H1 (cell line): ENCODE data around the gene OR14I1. TPM values are rescaled to one million over a fixed set of nuclear protein-coding genes. Genes with fewer than 3 reads are reported as not detected.

Experiments used
- CTCF ChIA-PET: fragments of 300-600 bp; sonication (Branson Sonifier 250); formaldehyde crosslinking; loops from one replicate; lab custom pipeline; 2021; ENCODE audit not compliant: partially characterized antibody; lab: Charles Lee
- POLR2A ChIA-PET: fragments of 300-600 bp; sonication (Branson Sonifier 250); formaldehyde crosslinking; loops from one replicate; lab custom pipeline; 2021; ENCODE audit warnings: inconsistent platforms; ENCODE audit not compliant: partially characterized antibody; lab: Charles Lee
- DNase-seq, 2 experiments: peaks; one replicate each; pipeline versions ENCODE4 v3.0.0 to v3.0.0-alpha.2; 2010 to 2022; ENCODE audit warnings: low spot score in 2 of 2, low read depth in 1 of 2, mixed read lengths in 1 of 2
- FAIRE-seq: peaks from 2 replicates; lab custom pipeline; 2011; peaks lifted over from hg19 to GRCh38; lab: Jason Lieb, UNC
- H2AFZ ChIP-seq: 2 replicates; pipeline ENCODE4 v1.8.1; 2012; ENCODE audit warnings: low read length, inconsistent platforms
- H2AK5ac ChIP-seq: 2 replicates; pipeline ENCODE4 v1.6.1; 2013; ENCODE audit warnings: low read depth, low read length
- H2BK120ac ChIP-seq: replicated peaks from 2 replicates; pipeline ENCODE3; 2013; ENCODE audit warnings: low read depth, low read length, inconsistent platforms
- H2BK12ac ChIP-seq: 2 replicates; pipeline ENCODE4 v1.6.1; 2013; ENCODE audit warnings: low read depth, low read length
- H2BK15ac ChIP-seq: 2 replicates; pipeline ENCODE4 v1.6.1; 2013; ENCODE audit warnings: low read length
- H2BK20ac ChIP-seq: 2 replicates; pipeline ENCODE4 v1.6.1; 2013; ENCODE audit warnings: low read length
- H2BK5ac ChIP-seq: 2 replicates; pipeline ENCODE4 v1.6.1; 2013; ENCODE audit warnings: low read depth, low read length
- H3K14ac ChIP-seq: 2 replicates; pipeline ENCODE4 v1.6.1; 2013; ENCODE audit warnings: inconsistent platforms; ENCODE audit not compliant: insufficient read length
- H3K18ac ChIP-seq: 2 replicates; pipeline ENCODE4 v1.6.1; 2013; ENCODE audit warnings: low read length; ENCODE audit errors: extremely low read depth
- H3K23ac ChIP-seq: 2 replicates; pipeline ENCODE4 v1.6.1; 2013; ENCODE audit warnings: inconsistent platforms; ENCODE audit not compliant: insufficient read length
- H3K23me2 ChIP-seq: 2 replicates; pipeline ENCODE4 v1.6.1; 2013; ENCODE audit warnings: low read depth, low read length
- H3K27ac ChIP-seq: 2 replicates; pipeline ENCODE4 v1.6.1; 2011; ENCODE audit warnings: low read depth, low read length, inconsistent platforms
- H3K27me3 ChIP-seq, 4 experiments: replicated peaks in 1 of 4; 1 replicate in 1 of 4; 2 replicates in 3 of 4; pipeline versions ENCODE4 v1.6.1 to v1.8.1; 2011 to 2013; ENCODE audit warnings: low read length in 3 of 4, mild to moderate bottlenecking in 3 of 4, inconsistent platforms in 2 of 4, mixed read lengths in 2 of 4, moderate library complexity in 1 of 4; ENCODE audit not compliant: control insufficient read depth in 3 of 4, insufficient read depth in 3 of 4; ENCODE audit errors: extremely low read depth in 1 of 4
- H3K36me3 ChIP-seq, 4 experiments: 2 replicates each; pipeline versions ENCODE4 v1.6.1 to v1.8.1; 2011 to 2013; ENCODE audit warnings: mild to moderate bottlenecking in 4 of 4, low read length in 3 of 4, moderate library complexity in 2 of 4, control low read depth in 1 of 4, inconsistent platforms in 1 of 4; ENCODE audit not compliant: insufficient read depth in 4 of 4, control insufficient read depth in 2 of 4
- H3K4ac ChIP-seq: replicated peaks from 2 replicates; pipeline ENCODE3; 2013; ENCODE audit warnings: low read length, low read depth, mixed read lengths, inconsistent platforms; ENCODE audit not compliant: insufficient read length
- H3K4me1 ChIP-seq, 4 experiments: replicated peaks in 1 of 4; 1 replicate in 1 of 4; 2 replicates in 3 of 4; pipeline versions ENCODE4 v1.6.1 to v1.8.1; 2011 to 2013; ENCODE audit warnings: low read length in 3 of 4, inconsistent platforms in 2 of 4, mixed read lengths in 1 of 4; ENCODE audit not compliant: insufficient read depth in 4 of 4, control insufficient read depth in 3 of 4
- H3K4me2 ChIP-seq, 2 experiments: 2 replicates each; pipeline versions ENCODE4 v1.6.1 to v1.8.1; 2011 to 2013; ENCODE audit warnings: low read depth in 2 of 2, low read length in 2 of 2, control low read depth in 1 of 2, inconsistent platforms in 1 of 2, mild to moderate bottlenecking in 1 of 2; ENCODE audit not compliant: insufficient read depth in 1 of 2
- H3K4me3 ChIP-seq, 4 experiments: fragments of 200-600, 300-600 bp in 1 of 4; sonication (generic), shearing (Covaris generic), sonication (Bioruptor Twin) in 1 of 4; 2 replicates each; pipeline versions ENCODE4 v1.5.1 to v1.8.1; 2011 to 2016; ENCODE audit warnings: low read length in 4 of 4, low read depth in 3 of 4, control low read depth in 2 of 4, inconsistent platforms in 2 of 4, mild to moderate bottlenecking in 2 of 4, mixed read lengths in 1 of 4, moderate library complexity in 1 of 4; ENCODE audit not compliant: insufficient read depth in 2 of 4; ENCODE audit errors: extremely low read depth in 1 of 4
- H3K56ac ChIP-seq: replicated peaks from 2 replicates; pipeline ENCODE3; 2013; ENCODE audit warnings: low read depth, mild to moderate bottlenecking, mixed read lengths, low read length, inconsistent platforms; ENCODE audit not compliant: insufficient read length
- H3K79me1 ChIP-seq: 2 replicates; pipeline ENCODE4 v1.6.1; 2013; ENCODE audit warnings: low read depth, low read length, control low read depth
- H3K79me2 ChIP-seq, 2 experiments: 2 replicates each; pipeline versions ENCODE4 v1.6.1 to v1.8.1; 2012 to 2013; ENCODE audit warnings: low read length in 2 of 2, mild to moderate bottlenecking in 2 of 2, inconsistent platforms in 1 of 2; ENCODE audit not compliant: insufficient read depth in 2 of 2, control insufficient read depth in 1 of 2
- H3K9ac ChIP-seq, 4 experiments: replicated peaks in 1 of 4; 1 replicate in 1 of 4; 2 replicates in 3 of 4; pipeline versions ENCODE4 v1.6.1 to v1.8.1; 2011 to 2013; ENCODE audit warnings: low read depth in 3 of 4, low read length in 3 of 4, control low read depth in 2 of 4, mild to moderate bottlenecking in 2 of 4, moderate library complexity in 2 of 4, inconsistent platforms in 1 of 4; ENCODE audit errors: extremely low read depth in 1 of 4
- H3K9me3 ChIP-seq, 2 experiments: 2 replicates each; pipeline versions ENCODE4 v1.6.1 to v1.8.1; 2012 to 2013; ENCODE audit warnings: mild to moderate bottlenecking in 2 of 2, moderate library complexity in 2 of 2, control low read depth in 1 of 2, inconsistent platforms in 1 of 2, low read depth in 1 of 2, low read length in 1 of 2, mixed read lengths in 1 of 2; ENCODE audit not compliant: insufficient read depth in 2 of 2
- H4K20me1 ChIP-seq, 2 experiments: replicated peaks in 1 of 2; 2 replicates each; pipeline versions ENCODE3 to v1.8.1; 2011 to 2013; ENCODE audit warnings: inconsistent platforms in 2 of 2, low read length in 2 of 2, mild to moderate bottlenecking in 1 of 2; ENCODE audit not compliant: insufficient read depth in 2 of 2, control insufficient read depth in 1 of 2
- H4K5ac ChIP-seq: 2 replicates; pipeline ENCODE4 v1.6.1; 2013; ENCODE audit warnings: low read length, low read depth, mixed read lengths, inconsistent platforms; ENCODE audit not compliant: insufficient read length
- H4K8ac ChIP-seq: 2 replicates; pipeline ENCODE4 v1.8.0; 2013; ENCODE audit warnings: mild to moderate bottlenecking, moderate library complexity, low read length, inconsistent platforms; ENCODE audit not compliant: insufficient read depth; ENCODE audit errors: extremely low read depth
- H4K91ac ChIP-seq: replicated peaks from 2 replicates; pipeline ENCODE3; 2013; ENCODE audit warnings: low read length, mixed read lengths, inconsistent platforms; ENCODE audit not compliant: insufficient read length
- NANOG ChIP-seq: IDR thresholded peaks from 2 replicates; pipeline ENCODE4 v1.6.1; 2011; ENCODE audit warnings: low read length, low read depth, mild to moderate bottlenecking, inconsistent platforms; ENCODE audit not compliant: insufficient read depth, poor library complexity, severe bottlenecking
- NRF1 ChIP-seq: IDR thresholded peaks from 2 replicates; pipeline ENCODE4 v1.6.1; 2011; ENCODE audit warnings: mild to moderate bottlenecking, low read depth, low read length, improper control_type of control experiment
- WGBS, 2 experiments: shearing (Covaris generic) in 1 of 2; methylation state at CpG; one replicate each; pipeline versions ENCODE4 v1.1.6 to v1.1.7; 2013 to 2015; ENCODE audit warnings: low lambda C conversion rate in 2 of 2, mixed read lengths in 2 of 2, inconsistent platforms in 1 of 2, low coverage in 1 of 2, missing lambda C conversion rate in 1 of 2; ENCODE audit not compliant: insufficient replicate concordance in 2 of 2, insufficient coverage in 1 of 2, insufficient read length in 1 of 2; ENCODE audit errors: extremely low coverage in 1 of 2, missing lambda C conversion rate in 1 of 2; 5-methylcytosine and 5-hydroxymethylcytosine counted together
- polyA plus RNA-seq, 7 experiments: library from polyadenylated mRNA; depleted of rRNA in 3 of 7; stranded (reverse) in 5 of 7; unstranded in 2 of 7; fragments of >200 nt in 5 of 7; fragments of 200-250 nt in 2 of 7; gene quantifications; 1 replicate in 5 of 7; 2 replicates in 1 of 7; 4 replicates in 1 of 7; pipeline versions ENCODE4 v1.2.1 to v1.2.3, GENCODE V29; 2011 to 2013; ENCODE audit warnings: missing spikeins in 2 of 7, mixed read lengths in 2 of 7
- total RNA-seq: library from RNA; stranded (reverse); fragmentation: NEBNext Ultra II Directional; extraction: Animal tissue kit (Norgen Biotek cat#: 25700); gene quantifications from 2 replicates; pipeline ENCODE4 v1.2.1, GENCODE V29; 2021

OR14I1 gene
- total and polyA plus RNA-seq, 2 of the 8 experiments (the other 6 are each of a cell fraction or from before 2014, with no cell fraction given), result not detected

DNA sequence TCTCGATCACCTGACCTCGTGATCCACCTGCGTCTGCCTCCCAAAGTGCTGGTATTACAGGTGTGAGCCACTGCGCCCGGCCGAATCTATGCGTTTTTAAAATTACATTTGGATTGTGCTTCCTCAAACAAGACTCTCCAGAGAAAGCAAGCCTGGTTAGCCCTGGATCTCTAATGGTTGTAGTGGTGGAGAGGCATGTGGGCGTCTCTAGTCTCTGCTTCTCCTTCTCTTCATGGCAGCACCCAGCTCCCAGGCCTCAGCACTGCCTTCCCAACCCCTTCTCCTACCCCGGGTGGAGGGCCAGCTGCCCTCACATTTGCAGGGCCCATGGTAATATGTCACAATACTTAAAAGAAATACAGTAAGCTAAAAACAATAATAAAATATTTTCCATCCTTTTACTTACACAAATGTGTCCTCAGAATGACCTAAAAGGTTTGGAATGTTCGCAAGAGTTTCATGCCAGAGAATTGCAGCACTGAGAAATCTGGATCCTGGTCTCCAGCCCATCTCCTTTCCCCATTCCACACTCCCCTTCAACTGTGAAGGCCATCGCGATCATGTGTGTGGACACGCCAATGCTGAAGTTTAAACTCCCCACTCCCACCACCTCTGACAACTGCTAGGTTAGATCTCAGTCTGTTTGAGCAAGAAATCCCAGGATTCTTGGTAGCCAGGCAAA, 7.0 kb downstream of the OR14I1 start:
- H2BK5ac ChIP-seq, result no peak overlapping the region
- H2BK12ac ChIP-seq, result no peak overlapping the region
- no peak overlapping the region for H3K4me3 ChIP-seq
- CTCF ChIA-PET, result interaction anchor here (1.3 kb wide), 1 partner anchor 21 kb away, joined by 3 read pairs; no protein-coding TSS in a partner anchor
- no peaks in the 10 kb centered on the region; a peak in 1 of 8 replicates for H3K36me3 ChIP-seq
- no peak overlapping the region for H3K23ac ChIP-seq
- H3K18ac ChIP-seq, result no peak overlapping the region
- no peak overlapping the region for H2BK120ac ChIP-seq
- no peaks in the 10 kb centered on the region for H3K79me1 ChIP-seq
- no peak overlapping the region for H2AK5ac ChIP-seq
- no peak overlapping the region for H4K91ac ChIP-seq
- no peaks in the 10 kb centered on the region for H3K27me3 ChIP-seq
- peaks cover 66 to 79% of the 10 kb centered on the region in 2 experiments for H3K9me3 ChIP-seq
- H4K20me1 ChIP-seq, result no peaks in the 10 kb centered on the region
- no peak overlapping the region for H3K27ac ChIP-seq
- no peak overlapping the region for H3K9ac ChIP-seq
- H2AFZ ChIP-seq, result no peak overlapping the region
- DNase-seq (no peak), FAIRE-seq (no peak)
- TF ChIP-seq NANOG (no peak), NRF1 (no peak)
- H3K14ac ChIP-seq, result no peak overlapping the region
- H2BK15ac ChIP-seq, result no peak overlapping the region
- 90% methylated on average over 13 of the region's 13 CpGs; no CpG with 5 or more reads in 1 of the 2 experiments for WGBS, 2 experiments
- no peak overlapping the region for H3K4ac ChIP-seq
- no peak overlapping the region for H3K4me2 ChIP-seq
- POLR2A ChIA-PET, result no interaction called here
- no peak overlapping the region for H4K8ac ChIP-seq
- H3K23me2 ChIP-seq, result no peaks in the 10 kb centered on the region
- no peak overlapping the region for H3K56ac ChIP-seq
- no peaks in the 10 kb centered on the region for H3K79me2 ChIP-seq
- no peak overlapping the region for H2BK20ac ChIP-seq
- H3K4me1 ChIP-seq, result no peaks in the 10 kb centered on the region
- no peak overlapping the region for H4K5ac ChIP-seq
